AG04449 (cell line): ENCODE data around the gene ANKUB1.

ENCODE experiments used
- CTCF ChIA-PET: fragments of 350-600 bp; formaldehyde crosslinking; extraction: SDS; loops from one replicate; lab custom pipeline; 2021; ENCODE audit warnings: antibody characterized with exemption; lab: Yijun Ruan, JAX
- POLR2A ChIA-PET: fragments of 400-600, 350-600 bp; formaldehyde crosslinking; extraction: SDS; loops from one replicate; lab custom pipeline; 2020; ENCODE audit warnings: antibody characterized with exemption, inconsistent platforms; lab: Yijun Ruan, JAX
- DNase-seq: peaks from one replicate; pipeline ENCODE4 v3.0.0-alpha.2; 2010; ENCODE audit warnings: low read depth, low spot score
- H3K4me3 ChIP-seq: 2 replicates; pipeline ENCODE4 v1.5.1; 2011; ENCODE audit warnings: low read depth, mild to moderate bottlenecking, control low read depth, low read length
- TF ChIP-seq, protein P1 (sequence below): IDR thresholded peaks from one replicate; pipeline ENCODE4 v1.5.1; 2011; ENCODE audit warnings: mild to moderate bottlenecking, moderate library complexity, low read length, control low read depth, inconsistent platforms; ENCODE audit not compliant: insufficient read depth; ENCODE audit errors: missing control alignments

Gene ANKUB1

DNA sequence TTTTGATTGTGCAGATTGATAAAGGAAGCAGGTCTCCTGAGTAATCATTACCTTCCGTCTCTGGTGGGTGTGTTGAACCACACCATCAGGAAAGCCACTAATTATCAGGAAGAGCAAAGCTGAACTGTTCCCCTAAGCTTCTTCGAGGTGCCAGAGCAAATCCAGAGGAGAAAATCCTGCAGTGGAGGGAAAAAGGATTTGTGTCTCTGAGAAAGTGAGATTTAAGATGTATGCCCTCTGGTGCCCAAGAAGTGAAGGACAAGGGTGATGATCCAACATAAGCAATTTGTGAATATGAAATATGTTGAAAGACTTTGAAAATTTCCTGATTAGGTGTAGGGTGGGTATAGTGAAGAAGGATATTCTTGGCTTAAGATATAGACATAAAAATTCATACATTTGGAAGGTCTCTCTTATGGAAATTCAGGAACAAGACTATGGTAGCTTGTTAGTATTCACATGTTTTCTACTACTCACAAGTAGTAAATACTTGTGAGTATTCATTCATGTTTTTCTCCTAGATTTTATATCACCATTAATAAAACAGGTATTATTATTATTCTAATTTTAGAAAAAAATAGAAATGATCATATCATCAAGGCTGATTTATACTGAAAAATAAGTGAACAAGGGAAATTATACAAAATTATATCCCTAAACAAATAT is 74.8 kb downstream of the ANKUB1 start:
- TF ChIP-seq, protein P1, sequence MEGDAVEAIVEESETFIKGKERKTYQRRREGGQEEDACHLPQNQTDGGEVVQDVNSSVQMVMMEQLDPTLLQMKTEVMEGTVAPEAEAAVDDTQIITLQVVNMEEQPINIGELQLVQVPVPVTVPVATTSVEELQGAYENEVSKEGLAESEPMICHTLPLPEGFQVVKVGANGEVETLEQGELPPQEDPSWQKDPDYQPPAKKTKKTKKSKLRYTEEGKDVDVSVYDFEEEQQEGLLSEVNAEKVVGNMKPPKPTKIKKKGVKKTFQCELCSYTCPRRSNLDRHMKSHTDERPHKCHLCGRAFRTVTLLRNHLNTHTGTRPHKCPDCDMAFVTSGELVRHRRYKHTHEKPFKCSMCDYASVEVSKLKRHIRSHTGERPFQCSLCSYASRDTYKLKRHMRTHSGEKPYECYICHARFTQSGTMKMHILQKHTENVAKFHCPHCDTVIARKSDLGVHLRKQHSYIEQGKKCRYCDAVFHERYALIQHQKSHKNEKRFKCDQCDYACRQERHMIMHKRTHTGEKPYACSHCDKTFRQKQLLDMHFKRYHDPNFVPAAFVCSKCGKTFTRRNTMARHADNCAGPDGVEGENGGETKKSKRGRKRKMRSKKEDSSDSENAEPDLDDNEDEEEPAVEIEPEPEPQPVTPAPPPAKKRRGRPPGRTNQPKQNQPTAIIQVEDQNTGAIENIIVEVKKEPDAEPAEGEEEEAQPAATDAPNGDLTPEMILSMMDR: peak; percentile 60
- ChIA-PET CTCF (interaction anchor here (0.6 to 6.8 kb wide), 70 partner anchors 9 to 322 kb away, joined by 3 to 104 read pairs (median 4); partner anchors contain the start of gene WWTR1), POLR2A (no interaction called here)
- DNase-seq: peak; percentile 37
- no peak overlapping the region for H3K4me3 ChIP-seq

GRCh38 chr3:149716984-149717383 is 75.4 kb downstream of the ANKUB1 start:
- H3K4me3 ChIP-seq: no peak overlapping the region
- DNase-seq: no peak
- TF ChIP-seq, protein P1: no peak
- POLR2A ChIA-PET: no interaction called here
- CTCF ChIA-PET: interaction anchor here (0.6 to 6.8 kb wide), 66 partner anchors 10 to 321 kb away, joined by 3 to 104 read pairs (median 4); partner anchors contain the start of gene WWTR1

- ChIA-PET POLR2A (no interaction called here), CTCF (interaction anchor here (0.6 to 5.8 kb wide), 2 partner anchors 183 to 185 kb away, joined by 3 to 90 read pairs; no protein-coding TSS in a partner anchor)
- TF ChIP-seq, protein P1: no peak
- no peak overlapping the region for H3K4me3 ChIP-seq
- DNase-seq: no peak
These were observed 77.1 kb downstream of the ANKUB1 start for GRCh38 chr3:149715247-149715646.

GRCh38 chr3:149713730-149714654 is 78.4 kb downstream of the ANKUB1 start:
- TF ChIP-seq, protein P1: no peak
- no peak for DNase-seq
- CTCF ChIA-PET: no interaction called here
- no peak overlapping the region for H3K4me3 ChIP-seq
- POLR2A ChIA-PET: no interaction called here
